GM12864 (cell line): Measurements from ENCODE around the gene ZNF326.

Source experiments
- DNase-seq: peaks from one replicate; pipeline ENCODE4 v3.0.0-alpha.2; 2011; ENCODE audit warnings: low read depth
- H3K4me3 ChIP-seq: 2 replicates; pipeline ENCODE4 v1.5.1; 2011; ENCODE audit warnings: mild to moderate bottlenecking, low read depth, low read length, control low read depth
- CTCF ChIP-seq: IDR thresholded peaks from 2 replicates; pipeline ENCODE4 v1.5.1; 2011; ENCODE audit warnings: low read depth, mild to moderate bottlenecking, moderate library complexity, low read length, control low read depth, inconsistent platforms; ENCODE audit errors: missing control alignments

ZNF326 gene

GRCh38 chr1:89957107-89957506, 37.8 kb upstream of the ZNF326 start:
- DNase-seq, result no peak
- H3K4me3 ChIP-seq, result no peak overlapping the region
- TF ChIP-seq CTCF, result no peak

- no peak for TF ChIP-seq CTCF
- no peak for DNase-seq
- H3K4me3 ChIP-seq, result no peak overlapping the region
These were observed 35.9 kb upstream of the ZNF326 start for GRCh38 chr1:89958851-89959654.

GRCh38 chr1:89959719-89960118, 35.2 kb upstream of the ZNF326 start:
- H3K4me3 ChIP-seq, result no peak overlapping the region
- no peak for DNase-seq
- TF ChIP-seq CTCF, result no peak

- no peak for DNase-seq
- no peak for TF ChIP-seq CTCF
- no peak overlapping the region for H3K4me3 ChIP-seq
These were observed 32.7 kb upstream of the ZNF326 start for GRCh38 chr1:89962024-89962741.

- no peak overlapping the region for H3K4me3 ChIP-seq
- TF ChIP-seq CTCF, result no peak
- DNase-seq, result no peak
These were observed 32.2 kb upstream of the ZNF326 start for GRCh38 chr1:89962742-89963075.

GRCh38 chr1:89965193-89965768, 29.6 kb upstream of the ZNF326 start:
- no peak overlapping the region for H3K4me3 ChIP-seq
- TF ChIP-seq CTCF, result no peak
- no peak for DNase-seq
